ENCODE results near the gene SLC6A19. TPM values are rescaled to one million over a fixed set of nuclear protein-coding genes. Genes with fewer than 3 reads are reported as not detected.

Gene SLC6A19
- total and polyA plus RNA-seq, 2 of the 13 experiments (the other 11 are each of a cell fraction or from before 2014, with no cell fraction given), result 0.02 TPM; not detected in 1

- TF ChIP-seq NR1H2 (CRISPR knock-in tag; IDR thresholded peaks at IDR 0.05; ENCODE audit: borderline replicate concordance, low read depth) (no peak), IRF2 (CRISPR knock-in tag; IDR thresholded peaks at IDR 0.05) (no peak)
Observed at GRCh38 chr5:1187234-1187949, 14.0 kb upstream of the SLC6A19 start (continued).

- Histone ChIP-seq H2AFZ (ENCODE audit: low read length) (no peak overlapping the region), H3K27me3 (ENCODE audit: control insufficient read depth in 1 of 2, insufficient read depth in 2 of 2, low read length in 2 of 2) (peaks cover 0 to 2% of the 10 kb centered on the region in 2 experiments; a peak in 2 of 5 replicates), H3K79me2 (ENCODE audit: insufficient read depth, low read length) (no peaks in the 10 kb centered on the region), H3K36me3 (replicated peaks in 1 of 2; ENCODE audit: control insufficient read depth in 1 of 2, insufficient read depth in 2 of 2, low read length in 2 of 2) (no peaks in the 10 kb centered on the region), H3K9ac (ENCODE audit: insufficient read depth, low read depth, low read length) (no peak overlapping the region), H3K4me2 (ENCODE audit: low read depth, low read length) (no peak overlapping the region), H4K20me1 (ENCODE audit: insufficient read depth, low read length) (no peaks in the 10 kb centered on the region), H3K9me3 (ENCODE audit: low read length) (no peaks in the 10 kb centered on the region), H3K4me1 (ENCODE audit: insufficient read depth, low read length) (peaks cover 71% of the 10 kb centered on the region), H3K4me3 (replicated peaks in 1 of 3; ENCODE audit: insufficient read depth in 1 of 3, low read depth in 2 of 3, low read length in 3 of 3) (no peak overlapping the region), H3K27ac (ENCODE audit: extremely low read length, insufficient read depth, low read length) (no peak overlapping the region)
- in situ Hi-C loops (cut with HindIII; ENCODE audit: extremely low pct_ligation_motif_present, low pct_unique_long_range_greater_than_20kb) (no loop called here), intact Hi-C loops (cut with micrococcal nuclease; ENCODE audit: unreplicated experiment) (no loop called here)
- no peak for DNase-seq (ENCODE audit: low spot score)
- CTCF ChIA-PET (ENCODE audit: low intra/inter-chr PET ratio, low total read pairs), result no interaction called here
- POLR2A ChIA-PET, result no interaction called here
- 78% methylated on average over 7 of the region's 8 CpGs for WGBS (ENCODE audit: low lambda C conversion rate)
- TF ChIP-seq ZNF12 (CRISPR knock-in tag; IDR thresholded peaks at IDR 0.05) (peak; percentile 97), PRDM10 (CRISPR knock-in tag; IDR thresholded peaks at IDR 0.05; ENCODE audit: low read depth) (no peak)
- no peak for ATAC-seq
- FAIRE-seq, result no peak
- BruUV-seq (replicated peaks), result no TSS peak
Observed at GRCh38 chr5:1187950-1188334, 13.5 kb upstream of the SLC6A19 start.

Measured in HepG2 (cell line).